Measurements from ENCODE around the gene PPFIA3. TPM values are rescaled to one million over a fixed set of nuclear protein-coding genes. Genes with fewer than 3 reads are reported as not detected.

PPFIA3 gene
- total RNA-seq, 1 experiment from 2014 or later, result 8.3 TPM

DNA sequence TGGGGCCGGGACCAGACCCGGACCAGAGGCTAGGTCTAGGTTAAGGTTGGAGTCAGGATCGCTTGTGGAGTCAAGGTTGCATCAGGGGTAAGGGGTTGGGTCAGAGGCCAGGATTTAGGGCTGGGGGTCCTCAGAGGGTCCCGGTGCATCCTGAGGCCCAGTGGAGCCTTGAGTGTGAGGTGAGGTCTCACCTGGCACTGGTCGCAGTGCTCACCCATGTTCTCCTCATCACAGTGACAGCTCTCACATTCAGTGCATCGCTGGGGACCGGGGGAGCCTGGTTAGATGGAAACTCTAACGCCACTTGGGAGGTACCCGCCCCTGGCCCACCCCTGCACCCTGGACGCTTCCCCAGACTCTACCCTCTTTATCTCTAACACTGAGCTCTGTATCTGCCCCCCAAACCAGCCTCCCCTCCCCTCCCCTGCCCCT, 32.8 kb downstream of the PPFIA3 start:
- no peaks in the 10 kb centered on the region for H3K9me3 ChIP-seq (ENCODE audit: insufficient read depth, low read depth)
- POLR2A ChIA-PET (ENCODE audit: unreplicated experiment), result interaction anchor here (0.6 kb wide), 1 partner anchor 133 kb away, joined by 4 read pairs; no protein-coding TSS in a partner anchor
- TF ChIP-seq, protein P1, sequence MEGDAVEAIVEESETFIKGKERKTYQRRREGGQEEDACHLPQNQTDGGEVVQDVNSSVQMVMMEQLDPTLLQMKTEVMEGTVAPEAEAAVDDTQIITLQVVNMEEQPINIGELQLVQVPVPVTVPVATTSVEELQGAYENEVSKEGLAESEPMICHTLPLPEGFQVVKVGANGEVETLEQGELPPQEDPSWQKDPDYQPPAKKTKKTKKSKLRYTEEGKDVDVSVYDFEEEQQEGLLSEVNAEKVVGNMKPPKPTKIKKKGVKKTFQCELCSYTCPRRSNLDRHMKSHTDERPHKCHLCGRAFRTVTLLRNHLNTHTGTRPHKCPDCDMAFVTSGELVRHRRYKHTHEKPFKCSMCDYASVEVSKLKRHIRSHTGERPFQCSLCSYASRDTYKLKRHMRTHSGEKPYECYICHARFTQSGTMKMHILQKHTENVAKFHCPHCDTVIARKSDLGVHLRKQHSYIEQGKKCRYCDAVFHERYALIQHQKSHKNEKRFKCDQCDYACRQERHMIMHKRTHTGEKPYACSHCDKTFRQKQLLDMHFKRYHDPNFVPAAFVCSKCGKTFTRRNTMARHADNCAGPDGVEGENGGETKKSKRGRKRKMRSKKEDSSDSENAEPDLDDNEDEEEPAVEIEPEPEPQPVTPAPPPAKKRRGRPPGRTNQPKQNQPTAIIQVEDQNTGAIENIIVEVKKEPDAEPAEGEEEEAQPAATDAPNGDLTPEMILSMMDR (conservative IDR thresholded peaks at IDR 0.05), result no peak
- no peak for TF ChIP-seq EZH2 (IDR thresholded peaks at IDR 0.05; ENCODE audit: low read depth)
- no peaks in the 10 kb centered on the region for H3K9me2 ChIP-seq (ENCODE audit: insufficient read depth)
- no peak for DNase-seq
- peaks cover 15% of the 10 kb centered on the region; the same call in 1 of the 2 replicates for H3F3A ChIP-seq (ENCODE audit: insufficient read depth, low read depth)
- CTCF ChIA-PET, result no interaction called here
- no peak overlapping the region for H3K4me3 ChIP-seq
- BruUV-seq (replicated peaks), result no TSS peak
- H3K27me3 ChIP-seq (ENCODE audit: insufficient read depth, low read depth), result no peaks in the 10 kb centered on the region
- H2AFZ ChIP-seq, result no peak overlapping the region
- peaks cover 16% of the 10 kb centered on the region; the same call in 1 of the 2 replicates for H3K4me1 ChIP-seq (replicated peaks; ENCODE audit: insufficient read depth)
- no peaks in the 10 kb centered on the region for H3K36me3 ChIP-seq (ENCODE audit: low read depth)
- no peaks in the 10 kb centered on the region for H3K79me2 ChIP-seq (ENCODE audit: low read depth)
- no peaks in the 10 kb centered on the region for H4K20me1 ChIP-seq (ENCODE audit: insufficient read depth)
- H3K4me2 ChIP-seq, result 0 out of 2 replicates have a peak overlapping the region, but pooled peaks have one; percentile 99
- intact Hi-C loops (cut with micrococcal nuclease; ENCODE audit: unreplicated experiment), result no loop called here
- no peak overlapping the region for H3K27ac ChIP-seq

DNA sequence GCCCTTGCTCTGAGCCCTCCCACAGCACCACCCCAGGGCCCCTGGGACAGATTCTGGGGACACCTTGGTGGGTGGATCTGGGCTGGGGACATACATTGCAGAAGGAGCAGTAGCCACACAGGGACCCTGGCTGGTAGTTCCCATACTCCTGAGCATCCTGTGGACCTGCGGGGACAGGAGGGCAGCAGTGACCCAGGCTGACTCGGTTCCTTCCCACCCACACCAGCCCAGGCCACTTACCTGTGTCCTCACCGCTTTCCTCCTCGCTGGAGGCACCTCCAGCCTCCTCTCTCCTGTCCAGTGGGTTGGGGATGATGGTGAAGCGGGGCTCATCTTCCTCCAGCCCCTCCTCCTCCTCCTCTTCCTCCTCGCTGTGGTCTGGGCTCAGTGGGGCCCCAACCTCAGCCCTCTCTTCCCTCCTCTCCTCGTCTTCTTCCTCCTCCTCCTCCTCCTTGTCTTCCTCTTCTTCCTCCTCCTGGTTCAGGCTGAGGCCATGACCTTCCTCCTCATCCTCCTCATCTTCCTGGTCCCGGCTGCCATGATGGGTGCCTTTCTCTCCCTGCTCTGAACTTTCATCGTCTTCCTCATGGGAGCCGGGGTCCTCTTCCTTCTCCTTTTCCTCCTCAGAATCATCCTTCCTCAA, 33.9 kb downstream of the PPFIA3 start:
- DNase-seq, result peak in 1 of 2 experiments; percentile 3
- Histone ChIP-seq H2AFZ (no peak overlapping the region), H3K36me3 (ENCODE audit: low read depth) (no peaks in the 10 kb centered on the region), H3K4me3 (no peak overlapping the region), H3K4me1 (replicated peaks; ENCODE audit: insufficient read depth) (peaks cover 17% of the 10 kb centered on the region), H3K27me3 (ENCODE audit: insufficient read depth, low read depth) (no peaks in the 10 kb centered on the region), H3F3A (ENCODE audit: insufficient read depth, low read depth) (peaks cover 15% of the 10 kb centered on the region; the same call in 1 of the 2 replicates), H3K27ac (no peak overlapping the region), H3K9me3 (ENCODE audit: insufficient read depth, low read depth) (no peaks in the 10 kb centered on the region), H4K20me1 (ENCODE audit: insufficient read depth) (no peaks in the 10 kb centered on the region), H3K9me2 (ENCODE audit: insufficient read depth) (no peaks in the 10 kb centered on the region), H3K79me2 (ENCODE audit: low read depth) (no peaks in the 10 kb centered on the region), H3K4me2 (no peak overlapping the region)
- ChIA-PET POLR2A (ENCODE audit: unreplicated experiment) (no interaction called here), CTCF (interaction anchor here (0.7 kb wide), 1 partner anchor 258 kb away, joined by 3 read pairs; no protein-coding TSS in a partner anchor)
- intact Hi-C loops (cut with micrococcal nuclease; ENCODE audit: unreplicated experiment), result no loop called here
- TF ChIP-seq, protein P1 (conservative IDR thresholded peaks at IDR 0.05), result no peak
- no peak for TF ChIP-seq EZH2 (IDR thresholded peaks at IDR 0.05; ENCODE audit: low read depth)
- BruUV-seq (replicated peaks), result no TSS peak

DNA sequence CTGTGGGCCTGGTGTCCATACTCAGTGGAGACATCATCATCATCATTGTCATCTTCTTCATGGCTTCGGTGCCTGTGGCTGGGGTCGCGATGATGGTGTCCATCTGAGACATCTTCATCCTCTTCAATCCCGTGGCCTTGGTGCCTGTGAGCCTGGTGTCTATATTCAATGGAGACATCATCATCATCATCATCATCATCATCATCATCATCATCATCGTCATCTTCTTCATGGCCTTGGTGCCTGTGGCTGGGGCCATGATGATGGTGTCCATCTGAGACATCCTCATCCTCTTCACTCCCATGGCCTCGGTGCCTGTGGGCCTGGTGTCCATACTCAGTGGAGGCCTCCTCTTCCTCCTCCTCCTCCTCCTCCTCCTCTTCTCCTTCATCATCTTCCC, 34.9 kb downstream of the PPFIA3 start:
- Histone ChIP-seq H3K9me3 (ENCODE audit: insufficient read depth, low read depth) (no peaks in the 10 kb centered on the region), H4K20me1 (ENCODE audit: insufficient read depth) (no peaks in the 10 kb centered on the region; the same call in 1 of the 2 replicates), H3K4me2 (no peak overlapping the region), H3F3A (ENCODE audit: insufficient read depth, low read depth) (peaks cover 15% of the 10 kb centered on the region; the same call in 1 of the 2 replicates), H2AFZ (no peak overlapping the region), H3K27me3 (ENCODE audit: insufficient read depth, low read depth) (no peaks in the 10 kb centered on the region), H3K27ac (no peak overlapping the region), H3K36me3 (ENCODE audit: low read depth) (no peaks in the 10 kb centered on the region), H3K4me1 (replicated peaks; ENCODE audit: insufficient read depth) (peaks cover 14% of the 10 kb centered on the region), H3K9me2 (ENCODE audit: insufficient read depth) (no peaks in the 10 kb centered on the region), H3K79me2 (ENCODE audit: low read depth) (no peaks in the 10 kb centered on the region), H3K4me3 (no peak overlapping the region)
- CTCF ChIA-PET, result no interaction called here
- intact Hi-C loops (cut with micrococcal nuclease; ENCODE audit: unreplicated experiment), result no loop called here
- TF ChIP-seq EZH2 (IDR thresholded peaks at IDR 0.05; ENCODE audit: low read depth), result no peak
- TF ChIP-seq, protein P1 (conservative IDR thresholded peaks at IDR 0.05), result no peak
- BruUV-seq (replicated peaks), result no TSS peak
- DNase-seq, result peak in 1 of 2 experiments; percentile 6
- POLR2A ChIA-PET (ENCODE audit: unreplicated experiment), result no interaction called here
